GM18909 (cell line): ENCODE results near the gene LFNG.
"Not testable (repeated sequence)": the region's sequence is repeated elsewhere in the genome, so short reads cannot be mapped to it uniquely, and the experiment has no call there.

Experiments
- ATAC-seq: cut with Tn5 transposase; IDR thresholded peaks from one replicate; pipeline ENCODE4 v1.9.1; 2021; ENCODE audit warnings: mild to moderate bottlenecking; ENCODE audit not compliant: unreplicated experiment, poor library complexity

The LFNG gene

DNA sequence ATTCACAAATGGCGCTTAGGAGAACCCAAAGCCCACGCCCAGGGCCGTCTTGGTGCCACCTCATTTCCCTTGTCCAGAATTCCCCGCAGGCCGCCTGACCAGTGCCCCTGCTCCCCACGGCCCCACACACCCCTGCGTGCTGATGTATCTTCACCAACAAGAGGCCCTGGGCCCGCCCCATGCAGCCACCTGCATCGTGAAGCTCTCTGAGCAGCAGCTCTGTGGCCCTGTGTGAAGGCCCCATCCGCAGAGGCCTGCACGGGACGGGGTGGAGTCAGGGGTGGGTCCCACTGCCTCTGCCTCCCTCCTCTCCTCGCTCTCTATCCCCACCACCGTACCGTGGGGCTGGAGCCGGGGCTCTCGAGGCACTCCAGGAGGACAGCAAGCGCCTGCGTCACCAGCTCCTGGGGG, 21.1 kb downstream of the LFNG start:
- no peak for ATAC-seq

DNA sequence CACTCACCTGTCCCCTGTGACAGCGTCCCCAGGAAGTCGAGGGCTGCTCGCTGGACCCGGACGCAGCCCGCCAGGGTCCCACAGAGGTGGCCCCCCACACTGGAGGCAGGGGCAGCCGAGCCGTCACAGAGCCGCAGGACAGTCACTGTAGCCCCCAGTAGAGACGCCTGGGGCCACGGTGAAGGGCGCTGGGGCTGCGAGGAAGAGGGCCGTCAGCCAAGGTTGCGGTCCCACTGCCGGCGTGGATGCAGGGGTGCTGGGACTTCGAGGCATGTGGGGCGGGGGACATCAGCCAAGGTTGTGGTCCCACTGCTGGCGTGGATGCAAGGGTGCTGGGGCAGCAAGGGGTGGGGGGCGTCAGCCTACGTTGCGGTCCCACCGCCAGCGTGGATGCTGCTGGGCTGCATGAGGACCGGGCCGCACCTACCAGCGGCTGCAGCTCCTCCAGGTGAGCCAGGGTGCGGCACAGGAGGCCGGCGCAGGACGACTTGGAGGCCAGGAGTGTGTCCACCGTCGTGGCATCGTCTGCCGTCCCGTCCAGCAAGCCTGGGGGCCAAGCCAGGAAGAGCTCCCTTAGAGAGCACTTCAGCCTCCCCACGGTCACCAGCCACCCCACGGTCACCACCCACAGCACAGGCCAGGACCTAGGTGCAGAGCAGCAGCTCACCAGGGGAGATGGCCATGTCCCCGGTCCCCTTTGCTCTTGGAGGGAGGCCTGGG, 21.9 kb downstream of the LFNG start:
- no peak for ATAC-seq

DNA sequence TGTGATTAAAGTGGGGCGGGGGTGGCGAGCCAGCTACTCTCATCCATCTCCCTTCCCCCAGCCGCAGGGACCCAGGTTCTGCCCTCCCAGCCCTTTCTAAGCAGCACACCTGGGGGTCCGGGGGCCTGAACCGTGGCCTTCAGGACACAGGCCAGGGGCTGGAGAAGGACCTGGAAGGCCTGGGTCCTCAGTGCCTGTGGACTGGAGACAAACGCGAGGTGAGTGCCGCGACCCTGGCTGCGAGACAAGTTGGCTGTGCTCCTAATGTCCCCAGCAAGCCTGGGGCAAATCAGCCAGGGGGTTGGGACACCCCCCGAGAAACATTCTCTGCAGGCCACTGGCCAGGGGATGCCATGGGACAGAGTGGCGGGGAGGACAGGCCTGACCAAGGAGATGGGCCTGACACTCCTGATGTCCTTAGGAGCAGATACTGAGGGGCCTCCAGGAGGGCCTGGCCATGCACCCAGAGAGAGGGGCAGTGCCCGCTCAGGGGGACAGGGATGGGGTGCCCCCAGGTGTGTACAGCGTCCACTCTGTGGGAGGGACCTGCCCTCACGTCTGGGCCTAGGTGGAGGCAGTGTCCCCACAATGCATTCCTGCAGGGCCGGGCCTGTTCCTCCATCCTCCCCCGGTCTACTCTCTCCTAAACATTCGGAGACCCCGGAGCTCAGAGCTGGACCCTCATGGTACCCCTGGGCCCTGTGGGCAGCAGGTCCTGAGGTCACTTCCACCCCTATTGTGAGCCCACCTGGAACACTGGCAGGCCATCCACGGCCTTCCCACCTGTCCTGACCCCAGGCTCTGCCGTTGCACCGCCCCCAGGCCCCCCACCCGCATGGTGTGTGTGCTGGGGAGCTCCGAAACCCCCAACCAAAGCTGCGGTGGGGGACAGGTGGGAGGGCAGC, 22.7 kb downstream of the LFNG start:
- ATAC-seq, result no peak

DNA sequence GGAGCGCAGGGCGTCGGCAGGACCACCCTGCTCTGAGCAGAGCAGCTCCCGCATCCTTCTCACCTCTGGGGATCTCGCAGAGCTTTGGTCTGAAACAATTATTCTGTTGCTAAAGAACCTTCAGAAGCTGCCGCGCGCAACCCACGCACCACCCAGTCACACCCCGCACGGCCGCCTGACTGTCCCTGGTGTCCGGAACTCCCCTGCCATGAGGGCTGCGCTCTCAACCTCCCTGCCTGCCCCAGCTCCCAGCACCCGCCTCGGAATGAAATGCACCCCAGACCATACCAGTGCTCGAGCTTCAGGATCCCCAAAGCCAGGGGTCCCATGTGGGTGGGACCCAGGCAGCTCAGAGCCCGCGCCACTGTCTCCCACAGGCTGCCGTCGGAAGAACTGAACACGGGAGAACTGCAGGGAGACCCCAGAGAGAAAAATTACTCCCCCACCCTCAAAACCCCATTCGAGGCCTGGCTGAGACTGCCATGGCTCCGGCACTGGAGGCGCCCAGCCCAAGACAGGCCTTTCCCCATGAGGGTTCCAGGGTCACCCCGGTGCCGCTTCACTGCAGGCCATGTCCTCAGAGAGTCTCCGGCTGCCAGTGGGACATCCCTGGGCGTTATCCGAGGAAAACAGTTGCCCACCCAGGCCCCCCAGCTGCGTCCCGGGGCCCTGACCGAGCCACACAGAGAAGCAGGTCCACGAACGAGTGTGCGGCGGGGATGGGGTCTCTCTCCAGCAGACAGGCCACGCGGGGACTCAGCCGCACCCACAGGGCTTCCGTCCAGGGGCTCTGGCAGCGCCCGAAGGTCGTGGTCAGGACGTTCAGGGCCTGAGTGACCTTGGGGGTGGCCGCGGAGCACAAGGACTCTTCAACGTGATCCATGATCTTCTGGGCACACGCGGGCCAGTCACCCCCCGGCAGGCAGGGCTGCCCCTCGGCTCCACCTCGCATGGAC, 23.6 kb downstream of the LFNG start:
- no peak for ATAC-seq

DNA sequence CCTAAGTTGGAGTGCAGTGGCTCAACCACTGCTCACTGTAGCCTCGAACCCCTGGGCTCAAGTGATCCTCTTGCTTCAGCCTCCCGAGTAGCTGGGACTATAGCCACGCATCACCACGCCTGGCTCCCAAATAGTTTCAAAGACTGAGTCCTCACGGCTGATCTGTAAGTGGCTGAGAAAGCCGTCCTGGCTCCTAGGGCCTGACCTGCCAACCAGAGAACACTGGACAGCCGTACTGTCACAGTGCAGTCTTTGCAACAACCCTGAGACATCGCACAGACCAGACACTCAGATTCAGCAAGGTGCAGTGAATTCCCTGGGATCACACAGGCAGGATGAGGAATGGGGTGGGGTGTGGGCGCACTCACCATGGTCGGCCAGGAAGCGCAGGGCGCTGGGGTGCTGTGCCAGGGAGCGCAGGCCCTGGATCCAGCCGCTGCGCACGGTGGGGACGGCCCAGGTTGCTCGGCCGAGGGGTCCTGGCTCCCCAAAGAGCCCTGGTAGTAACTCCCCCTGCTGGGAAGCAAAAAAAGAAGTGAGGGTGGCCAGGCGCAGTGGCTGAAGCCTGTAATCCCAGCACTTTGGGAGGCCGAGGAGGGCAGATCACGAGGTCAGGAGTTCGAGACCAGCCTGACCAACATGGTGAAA, 25.1 kb downstream of the LFNG start:
- no peak for ATAC-seq

DNA sequence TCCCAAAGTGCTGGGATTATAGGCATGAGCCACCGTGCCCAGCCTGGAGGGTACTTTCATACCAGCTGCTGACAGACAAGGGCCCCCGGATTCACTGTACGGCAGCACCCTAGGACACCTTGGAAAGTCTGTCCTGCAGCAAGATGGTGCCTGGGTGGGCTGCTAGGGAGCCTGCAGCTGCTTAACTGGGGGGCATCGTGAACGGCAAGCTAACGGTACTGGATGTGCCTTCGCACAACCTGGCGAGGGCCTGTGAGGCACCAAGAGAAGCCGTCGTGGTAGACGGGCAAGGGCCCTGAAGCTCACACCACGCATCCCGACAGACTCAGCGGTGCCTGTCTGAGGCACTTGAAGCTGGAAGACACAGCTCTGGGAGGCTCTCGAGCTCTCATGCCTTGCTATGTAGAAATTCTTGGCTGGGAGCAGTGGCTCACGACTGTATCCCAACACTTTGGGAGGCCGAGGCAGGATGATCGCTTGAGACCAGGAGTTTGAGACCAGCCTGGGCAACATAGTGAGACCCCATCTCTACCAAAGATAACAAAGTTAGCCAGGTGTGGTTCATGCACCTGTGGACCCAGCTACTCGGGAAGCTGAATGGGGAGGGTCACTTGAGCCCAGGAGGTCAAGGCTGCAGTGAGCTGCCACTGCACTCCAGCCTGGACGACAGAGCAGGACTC, 26.3 kb downstream of the LFNG start:
- ATAC-seq, result no peak

DNA sequence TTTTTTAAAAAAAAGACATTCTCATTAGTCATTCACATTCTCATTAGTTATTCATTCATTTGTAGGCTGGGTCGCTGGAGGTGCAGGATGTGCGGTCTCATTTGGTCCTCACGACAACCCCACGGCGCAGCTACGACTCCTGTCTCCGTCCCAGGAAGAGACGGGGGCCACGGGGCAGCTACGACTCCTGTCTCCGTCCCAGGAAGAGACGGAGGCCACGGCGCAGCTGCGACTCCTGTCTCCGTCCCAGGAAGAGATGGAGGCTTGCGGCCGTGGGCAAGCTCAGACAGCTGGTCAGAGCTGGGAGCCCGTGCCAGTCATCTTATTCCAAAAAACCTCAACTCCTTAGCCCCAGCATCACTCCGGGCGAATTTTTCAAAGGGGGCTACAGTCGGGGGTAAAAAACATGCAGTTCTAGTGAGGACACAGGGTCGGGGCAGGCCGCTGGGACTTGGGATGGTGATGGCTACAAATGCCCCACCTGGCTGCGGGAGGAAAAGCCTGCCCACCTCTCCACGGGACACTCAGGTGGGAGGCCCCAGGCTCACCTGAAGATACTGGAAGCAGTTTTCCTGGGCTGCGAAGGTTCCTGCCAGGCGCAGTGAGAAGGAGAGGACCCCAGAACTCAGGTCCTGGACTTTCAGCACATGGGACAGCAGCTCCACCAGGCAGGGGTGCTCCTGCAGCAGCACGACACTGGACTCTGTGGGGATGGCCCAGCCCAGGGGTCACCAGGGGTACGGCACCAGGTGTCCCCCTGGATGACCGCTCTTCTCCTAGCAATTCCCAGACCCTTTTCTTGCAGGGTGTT, 27.4 kb downstream of the LFNG start:
- no peak for ATAC-seq

DNA sequence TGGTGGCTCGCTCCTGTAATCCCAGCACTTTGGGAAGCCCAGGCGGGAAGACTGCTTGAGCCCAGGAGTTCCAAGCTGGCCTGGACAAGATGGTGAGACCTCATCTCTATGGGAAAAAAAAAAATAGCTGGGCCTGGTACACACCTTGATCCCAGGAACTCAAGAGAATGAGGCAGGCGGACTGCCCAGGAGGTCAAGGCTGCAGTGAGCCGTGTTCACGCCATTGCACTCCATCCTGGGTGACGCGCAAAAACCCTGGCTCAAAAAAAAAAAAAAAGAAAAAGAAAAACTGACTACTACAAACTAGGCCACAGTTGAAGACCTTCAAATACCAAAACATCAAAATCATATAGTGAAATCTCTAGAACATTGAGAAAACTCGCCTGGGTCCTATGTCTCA, 31.8 kb downstream of the LFNG start:
- ATAC-seq, result no peak

DNA sequence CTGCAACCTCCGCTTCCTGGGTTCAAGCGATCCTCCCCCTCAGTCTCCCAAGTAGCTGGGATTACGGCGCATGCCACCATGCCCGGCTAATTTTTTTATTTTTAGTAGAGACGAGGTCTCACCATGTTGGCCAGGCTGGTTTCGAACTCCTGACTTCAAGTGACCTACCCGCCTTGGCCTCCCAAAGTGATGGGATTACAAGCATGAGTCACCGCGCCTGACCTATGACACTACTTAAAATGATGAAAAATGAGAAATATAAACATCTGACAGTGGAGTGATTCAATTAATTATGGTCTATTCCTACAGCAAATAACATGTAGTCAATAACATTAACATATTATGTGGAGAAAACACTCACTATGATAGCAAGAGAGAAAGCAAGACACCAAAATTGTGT, 33.5 kb downstream of the LFNG start:
- ATAC-seq, result no peak

DNA sequence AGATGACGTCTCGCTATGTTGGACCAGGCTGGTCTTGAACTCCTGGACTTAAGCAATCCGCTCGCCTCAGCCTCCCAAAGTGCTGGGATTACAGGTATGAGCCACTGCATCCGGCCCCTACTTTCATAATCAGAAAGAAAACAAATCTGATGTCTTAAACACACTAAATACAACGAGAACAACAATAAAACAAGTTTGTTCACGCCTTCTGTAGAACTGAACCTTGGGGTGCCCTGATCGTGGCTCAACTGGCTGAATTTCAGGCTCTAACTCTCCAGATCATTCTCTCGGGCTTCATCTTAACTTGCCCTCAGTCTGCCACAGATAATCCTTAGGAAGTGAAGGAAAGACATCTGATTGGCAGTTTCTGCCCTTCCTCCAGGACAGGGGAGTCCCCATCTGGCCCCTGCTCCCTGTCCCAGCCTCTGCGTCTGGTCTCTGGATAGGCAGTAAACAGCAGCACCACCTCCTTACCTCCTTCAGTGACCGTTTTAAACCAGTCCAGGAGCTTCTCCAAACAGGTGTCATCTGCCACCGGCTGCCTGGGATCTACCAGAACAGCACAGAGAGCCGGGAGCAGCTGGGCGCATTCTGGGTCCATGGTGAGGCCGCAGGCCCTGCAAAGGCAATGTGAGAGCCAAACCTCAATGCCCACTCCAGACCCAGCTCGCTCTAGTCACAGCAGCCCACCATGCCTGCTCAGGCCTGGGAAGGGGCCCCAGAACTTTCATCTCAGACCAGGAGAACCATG, 34.4 kb downstream of the LFNG start:
- ATAC-seq, result no peak

DNA sequence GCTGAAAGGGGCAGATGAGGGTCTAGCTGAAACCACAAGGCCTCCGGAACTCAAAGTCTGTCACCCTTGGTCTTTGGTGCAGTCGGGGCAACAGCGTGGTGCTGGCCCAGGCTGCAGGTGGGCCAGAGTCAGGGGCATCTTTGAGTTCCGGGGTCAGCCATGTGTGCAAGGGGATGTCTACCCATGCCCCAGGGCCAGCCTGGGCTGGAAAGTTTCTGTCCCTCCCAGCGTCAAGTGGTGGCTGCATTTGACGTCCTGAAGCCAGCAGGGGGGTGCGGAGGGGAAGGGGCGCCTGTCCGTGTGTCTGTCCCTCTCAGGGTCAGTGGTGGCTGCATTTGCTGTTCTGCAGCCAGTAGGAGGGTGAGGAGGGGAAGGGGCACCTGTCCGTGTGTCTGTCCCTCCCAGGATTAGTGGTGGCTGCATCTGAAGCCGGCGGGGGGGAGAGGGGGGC, 35.1 kb downstream of the LFNG start:
- no peak for ATAC-seq

DNA sequence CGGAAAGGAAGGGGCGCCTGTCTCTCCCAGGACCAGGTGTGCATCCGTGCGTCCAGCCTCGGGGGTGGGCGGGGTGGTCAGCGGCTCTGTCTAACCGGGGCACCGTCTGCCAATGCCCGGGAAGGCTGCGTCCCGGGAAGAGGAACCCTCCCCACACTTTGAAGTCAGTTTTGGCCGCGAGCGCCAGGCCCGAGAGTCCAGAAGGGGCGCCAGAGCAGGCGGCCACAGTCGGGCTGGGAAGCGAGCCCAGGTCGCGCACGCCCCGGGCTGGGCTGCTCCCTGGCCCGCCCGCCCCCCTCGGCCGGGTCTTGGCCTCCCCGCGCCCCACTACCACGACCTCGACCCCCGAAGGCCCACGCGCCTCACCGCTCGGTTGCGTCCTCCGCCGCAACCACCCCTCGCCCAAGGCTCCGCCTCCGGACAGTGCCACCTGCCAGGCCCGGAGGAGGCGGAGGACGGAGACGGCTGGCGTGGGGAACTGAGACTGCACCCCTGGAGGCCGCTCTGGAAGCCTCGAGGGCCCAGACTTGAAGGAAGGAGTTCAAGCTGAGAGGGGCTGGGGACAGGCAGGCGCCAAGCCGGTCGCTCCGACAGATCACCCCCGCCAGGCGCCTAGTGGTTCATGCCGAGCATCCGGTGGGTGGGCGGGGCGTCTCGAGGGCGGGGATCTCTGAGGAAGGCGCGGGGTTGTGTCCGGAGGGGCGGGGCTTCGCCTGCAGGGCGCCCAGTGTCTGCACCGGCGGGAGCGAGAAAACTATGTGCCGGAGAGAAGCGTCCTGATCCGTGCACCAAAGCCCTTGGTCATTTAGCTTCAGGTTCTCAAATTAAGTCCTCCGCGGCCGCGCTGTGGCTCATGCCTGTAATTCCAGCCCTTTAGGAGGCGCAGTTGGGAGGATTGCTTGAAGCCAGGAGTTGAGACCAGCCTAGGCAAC, 35.8 kb downstream of the LFNG start, which contains the start of gene BRAT1:
Gene BRAT1, minus strand, starts transcription at position 404 of the 932 bp plus-strand sequence. CDS start 1,093 bp downstream, outside the sequence.
- ATAC-seq, result peak; percentile 78

DNA sequence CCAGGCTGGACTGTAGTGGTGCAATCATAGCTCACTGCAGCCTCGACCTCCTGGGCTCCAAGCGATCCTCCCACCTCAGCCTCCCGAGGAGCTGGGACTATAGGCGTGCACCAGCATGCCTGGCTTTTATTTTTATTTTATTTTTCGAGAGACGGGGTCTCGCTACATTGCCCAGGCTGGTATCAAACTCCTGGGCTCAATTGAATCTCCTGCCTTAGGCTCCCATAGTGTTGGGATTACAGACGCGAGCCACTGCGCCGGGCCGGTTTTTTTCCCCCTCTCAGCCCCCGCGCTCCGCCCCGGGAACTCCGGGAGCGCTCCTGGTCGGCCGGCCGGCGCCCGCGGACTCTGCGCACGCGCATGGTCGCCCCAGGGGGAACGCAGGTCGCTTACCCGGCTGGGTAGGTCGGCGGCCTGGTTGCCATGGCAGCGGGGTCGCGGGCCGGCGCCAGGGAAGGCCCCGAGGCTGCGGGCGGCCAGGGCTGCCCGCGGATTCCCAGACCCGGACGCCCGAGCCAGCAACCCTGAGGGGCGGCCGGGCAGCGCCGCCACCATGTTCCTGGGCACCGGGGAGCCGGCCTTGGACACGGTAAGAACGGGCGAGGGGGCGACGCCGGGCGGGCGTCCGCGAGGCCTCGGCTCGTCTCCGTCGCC, 39.2 kb downstream of the LFNG start, which contains the start of gene IQCE:
Gene IQCE, plus strand, starts transcription at position 351 of the 654 bp plus-strand sequence. Its CDS starts 203 bp downstream, at position 554.
- peak; percentile 62 for ATAC-seq

DNA sequence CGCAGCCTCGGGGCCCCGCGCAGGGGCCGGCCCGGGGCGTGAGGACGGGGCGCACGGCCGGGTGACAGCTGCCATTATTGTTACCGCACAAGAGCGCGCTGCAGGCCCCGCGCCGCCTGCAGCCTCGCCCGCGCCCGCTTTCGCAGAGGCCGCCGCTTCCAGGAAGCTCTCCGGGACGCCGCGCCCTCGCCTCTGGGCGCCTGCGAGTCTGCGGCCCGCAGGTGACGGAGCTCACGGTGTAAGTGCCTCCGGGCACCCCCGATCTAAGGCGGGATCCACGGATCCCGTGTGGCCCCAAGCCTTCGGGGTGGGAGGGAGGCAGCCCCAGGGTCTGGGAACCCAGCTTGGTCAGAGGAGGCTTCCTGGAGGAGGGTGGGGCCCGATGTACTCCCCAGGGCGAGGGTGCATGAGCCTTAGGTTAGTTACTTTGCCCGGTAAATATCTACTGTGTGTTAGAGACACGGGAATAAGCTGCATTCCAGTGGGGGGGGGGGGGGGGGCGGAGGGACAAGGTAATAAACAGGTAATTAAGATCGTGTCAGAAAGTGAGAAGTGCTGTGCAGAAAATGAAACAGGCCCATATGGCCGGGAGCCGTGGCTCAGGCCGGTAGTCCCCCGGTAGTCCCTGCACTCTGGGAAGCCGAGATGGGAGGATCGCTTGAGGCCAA, 39.8 kb downstream of the LFNG start:
- peak; percentile 18 for ATAC-seq

DNA sequence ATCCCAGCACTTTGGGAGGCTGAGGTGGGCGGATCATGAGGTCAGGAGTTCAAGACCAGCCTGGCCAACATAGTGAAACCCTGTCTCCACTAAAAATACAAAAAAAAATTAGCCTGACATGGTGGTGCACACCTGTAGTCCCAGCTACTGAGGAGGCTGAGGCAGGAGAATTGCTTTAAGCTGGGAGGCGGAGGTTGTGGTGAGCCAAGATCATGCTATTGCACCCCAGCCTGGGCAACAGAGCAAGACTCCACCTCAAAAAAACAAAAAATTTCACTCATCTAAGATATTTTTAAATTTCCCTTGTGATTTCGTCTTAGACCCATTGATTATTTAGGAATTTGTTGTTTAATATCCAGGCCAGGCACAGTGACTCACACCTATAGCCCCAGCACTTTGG, 44.4 kb downstream of the LFNG start:
- not testable (repeated sequence) for ATAC-seq
